Omental fat pad (tissue), 4 donors: Measurements from ENCODE around the gene GATD1. TPM values are rescaled to one million over a fixed set of nuclear protein-coding genes. Genes with fewer than 3 reads are reported as not detected.

Experiments
- ATAC-seq: fragments of 150-250 bp; one replicate; pipeline ENCODE4 v1.9.1; 2016; ENCODE audit warnings: mild to moderate bottlenecking, moderate library complexity; ENCODE audit not compliant: low FRiP score
- DNase-seq: peaks from one replicate; pipeline ENCODE4 v3.0.0-alpha.2; 2019; ENCODE audit warnings: low spot score
- total RNA-seq, 4 donors: library from RNA; depleted of rRNA; stranded (reverse); fragments of >200 nt; gene quantifications; one replicate each; pipeline ENCODE4 v1.1.0, GENCODE V29; 2016
- TF ChIP-seq, protein P1 (sequence below), 3 donors: fragments of 450-650 bp; IDR thresholded peaks; one replicate each; pipeline ENCODE4 v1.5.1; 2016 to 2017; ENCODE audit warnings: antibody characterized with exemption in 3 of 3, mild to moderate bottlenecking in 3 of 3, moderate library complexity in 2 of 3

GATD1 gene
- total RNA-seq, 4 donors from 2014 or later, result 12.5 to 19.8 (median 15.1) TPM

- no peak for DNase-seq
- TF ChIP-seq, protein P1, sequence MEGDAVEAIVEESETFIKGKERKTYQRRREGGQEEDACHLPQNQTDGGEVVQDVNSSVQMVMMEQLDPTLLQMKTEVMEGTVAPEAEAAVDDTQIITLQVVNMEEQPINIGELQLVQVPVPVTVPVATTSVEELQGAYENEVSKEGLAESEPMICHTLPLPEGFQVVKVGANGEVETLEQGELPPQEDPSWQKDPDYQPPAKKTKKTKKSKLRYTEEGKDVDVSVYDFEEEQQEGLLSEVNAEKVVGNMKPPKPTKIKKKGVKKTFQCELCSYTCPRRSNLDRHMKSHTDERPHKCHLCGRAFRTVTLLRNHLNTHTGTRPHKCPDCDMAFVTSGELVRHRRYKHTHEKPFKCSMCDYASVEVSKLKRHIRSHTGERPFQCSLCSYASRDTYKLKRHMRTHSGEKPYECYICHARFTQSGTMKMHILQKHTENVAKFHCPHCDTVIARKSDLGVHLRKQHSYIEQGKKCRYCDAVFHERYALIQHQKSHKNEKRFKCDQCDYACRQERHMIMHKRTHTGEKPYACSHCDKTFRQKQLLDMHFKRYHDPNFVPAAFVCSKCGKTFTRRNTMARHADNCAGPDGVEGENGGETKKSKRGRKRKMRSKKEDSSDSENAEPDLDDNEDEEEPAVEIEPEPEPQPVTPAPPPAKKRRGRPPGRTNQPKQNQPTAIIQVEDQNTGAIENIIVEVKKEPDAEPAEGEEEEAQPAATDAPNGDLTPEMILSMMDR (IDR thresholded peaks at IDR 0.05), result no peak
- no peak for ATAC-seq
Measured at GRCh38 chr11:782264-783174, 5.2 kb upstream of the GATD1 start.

GRCh38 chr11:779955-780532 is 2.8 kb upstream of the GATD1 start:
- DNase-seq (no peak), ATAC-seq (no peak)
- TF ChIP-seq, protein P1 (IDR thresholded peaks at IDR 0.05), result no peak

GRCh38 chr11:778976-779954 is 2.0 kb upstream of the GATD1 start:
- no peak for ATAC-seq
- TF ChIP-seq, protein P1 (IDR thresholded peaks at IDR 0.05), result no peak

GRCh38 chr11:776561-777287 is 563 bp downstream of the GATD1 start:
- peak; percentile 40 for ATAC-seq
- DNase-seq, result no peak
- TF ChIP-seq, protein P1 (IDR thresholded peaks at IDR 0.05), result no peak

More at GRCh38 chr11:778976-779954, 2.0 kb upstream of the GATD1 start:
- DNase-seq, result no peak

DNA sequence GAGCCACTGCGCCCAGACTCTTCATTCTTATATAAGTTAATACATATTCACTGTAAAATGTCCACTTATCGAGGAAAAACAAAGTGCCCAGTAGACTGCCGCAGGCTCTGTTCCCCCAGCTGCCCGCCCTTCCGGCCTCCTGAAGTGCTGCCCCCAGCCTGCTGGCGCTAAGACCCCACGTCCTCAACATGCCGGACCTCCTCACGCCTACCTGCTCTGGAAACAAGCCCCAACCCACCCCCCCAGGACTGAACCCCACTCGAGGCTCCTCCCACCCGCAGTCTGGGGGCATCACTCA is 1.1 kb downstream of the GATD1 start:
- TF ChIP-seq, protein P1 (IDR thresholded peaks at IDR 0.05), result no peak
- DNase-seq, result no peak
- ATAC-seq, result no peak

DNA sequence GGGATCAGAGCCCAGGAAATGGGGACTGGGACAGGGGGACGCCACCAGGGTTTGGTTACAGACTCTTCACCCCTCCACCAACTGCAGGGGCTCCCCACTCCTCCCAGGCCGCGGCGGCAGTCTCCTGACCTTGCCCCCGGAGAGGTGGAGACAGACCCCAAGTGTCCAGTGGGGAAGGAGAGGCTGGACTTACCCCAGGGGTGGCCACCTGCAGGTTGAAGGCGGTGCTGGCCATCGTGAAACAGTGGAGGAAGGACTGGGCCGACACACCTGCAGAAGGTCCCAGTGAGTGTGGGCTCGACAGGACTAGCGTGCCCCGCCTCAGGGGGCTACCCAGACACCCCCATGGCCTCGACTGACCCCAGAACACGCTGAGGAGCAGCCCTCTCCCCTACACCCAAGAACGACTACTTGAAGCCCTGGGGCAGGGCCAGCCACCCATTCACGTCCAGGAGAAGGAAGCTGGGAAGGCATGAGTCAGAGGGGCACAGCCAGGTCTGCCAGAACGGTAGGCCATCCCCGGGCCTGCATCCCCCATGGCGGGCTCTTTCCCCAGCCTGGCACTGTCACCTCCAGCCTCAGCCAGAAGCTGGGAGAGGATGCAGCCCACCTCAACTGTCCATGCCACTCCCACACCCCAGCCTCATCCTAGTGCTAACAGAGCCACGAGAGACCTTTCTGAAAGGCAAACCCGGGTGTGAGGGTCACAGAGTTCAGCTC is 2.3 kb downstream of the GATD1 start:
- TF ChIP-seq, protein P1 (IDR thresholded peaks at IDR 0.05), result no peak
- no peak for DNase-seq
- ATAC-seq, result no peak
